GM12865 (cell line): ENCODE results near the gene TMEM131.
"Not testable (repeated sequence)": the region's sequence is repeated elsewhere in the genome, so short reads cannot be mapped to it uniquely, and the experiment has no call there.

Experiments
- DNase-seq: peaks from one replicate; pipeline ENCODE4 v3.0.0; 2010; ENCODE audit warnings: low read depth
- H3K4me3 ChIP-seq: 2 replicates; pipeline ENCODE4 v1.5.1; 2011; ENCODE audit warnings: mild to moderate bottlenecking, low read depth, low read length, control low read depth
- TF ChIP-seq, protein P1 (sequence below): IDR thresholded peaks from 2 replicates; pipeline ENCODE4 v1.5.1; 2011; ENCODE audit warnings: low read length, control low read depth, low read depth, inconsistent platforms; ENCODE audit not compliant: insufficient read depth; ENCODE audit errors: missing control alignments

Gene TMEM131

GRCh38 chr2:97858442-97858841 lies 137.3 kb downstream of the TMEM131 start:
- no peak overlapping the region for H3K4me3 ChIP-seq
- TF ChIP-seq, protein P1, sequence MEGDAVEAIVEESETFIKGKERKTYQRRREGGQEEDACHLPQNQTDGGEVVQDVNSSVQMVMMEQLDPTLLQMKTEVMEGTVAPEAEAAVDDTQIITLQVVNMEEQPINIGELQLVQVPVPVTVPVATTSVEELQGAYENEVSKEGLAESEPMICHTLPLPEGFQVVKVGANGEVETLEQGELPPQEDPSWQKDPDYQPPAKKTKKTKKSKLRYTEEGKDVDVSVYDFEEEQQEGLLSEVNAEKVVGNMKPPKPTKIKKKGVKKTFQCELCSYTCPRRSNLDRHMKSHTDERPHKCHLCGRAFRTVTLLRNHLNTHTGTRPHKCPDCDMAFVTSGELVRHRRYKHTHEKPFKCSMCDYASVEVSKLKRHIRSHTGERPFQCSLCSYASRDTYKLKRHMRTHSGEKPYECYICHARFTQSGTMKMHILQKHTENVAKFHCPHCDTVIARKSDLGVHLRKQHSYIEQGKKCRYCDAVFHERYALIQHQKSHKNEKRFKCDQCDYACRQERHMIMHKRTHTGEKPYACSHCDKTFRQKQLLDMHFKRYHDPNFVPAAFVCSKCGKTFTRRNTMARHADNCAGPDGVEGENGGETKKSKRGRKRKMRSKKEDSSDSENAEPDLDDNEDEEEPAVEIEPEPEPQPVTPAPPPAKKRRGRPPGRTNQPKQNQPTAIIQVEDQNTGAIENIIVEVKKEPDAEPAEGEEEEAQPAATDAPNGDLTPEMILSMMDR, result no peak
- DNase-seq, result no peak

DNA sequence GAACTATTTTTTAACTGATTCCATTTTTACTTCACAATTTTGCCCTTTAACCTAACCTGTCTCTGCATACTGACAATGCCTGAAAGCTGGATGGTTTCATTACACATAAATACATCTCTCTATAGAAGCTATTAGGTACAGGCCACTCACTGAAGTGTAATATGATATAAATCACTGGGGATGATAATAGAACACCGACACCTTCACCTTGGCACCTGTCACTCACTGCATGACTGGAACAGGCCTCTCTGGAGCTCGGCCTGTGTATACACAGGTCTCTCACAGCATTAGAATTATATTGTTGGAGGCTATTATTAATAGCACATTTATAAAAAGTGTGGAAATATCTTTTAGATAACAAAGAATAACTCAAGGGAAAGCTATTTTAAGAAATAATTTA lies 138.2 kb downstream of the TMEM131 start:
- H3K4me3 ChIP-seq, result no peak overlapping the region
- no peak for DNase-seq
- TF ChIP-seq, protein P1, result no peak

DNA sequence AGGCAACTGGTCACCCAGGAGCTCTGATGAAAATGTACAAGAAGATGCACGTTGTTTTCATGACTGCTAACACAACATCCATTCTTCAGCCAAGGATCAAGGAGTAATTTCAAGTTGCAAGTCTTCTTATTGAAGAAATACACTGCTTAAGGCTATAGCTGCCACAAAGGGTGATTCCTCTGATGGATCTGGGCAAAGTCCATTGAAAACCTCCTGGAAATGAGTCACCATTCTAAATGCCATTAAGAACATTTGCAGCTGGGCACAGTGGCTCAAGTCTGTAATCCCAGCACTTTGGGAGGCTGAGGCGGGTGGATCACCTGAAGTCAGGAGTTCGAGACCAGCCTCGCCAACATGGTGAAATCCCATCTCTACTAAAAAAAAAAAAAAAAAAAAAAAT lies 142.7 kb downstream of the TMEM131 start:
- not testable (repeated sequence) for DNase-seq

GRCh38 chr2:97851172-97851571 lies 144.6 kb downstream of the TMEM131 start:
- TF ChIP-seq, protein P1, result no peak
- DNase-seq, result peak; percentile 49
- H3K4me3 ChIP-seq, result no peak overlapping the region

More for the DNA sequence above, 142.7 kb downstream of the TMEM131 start:
- not testable (repeated sequence) for H3K4me3 ChIP-seq

DNA sequence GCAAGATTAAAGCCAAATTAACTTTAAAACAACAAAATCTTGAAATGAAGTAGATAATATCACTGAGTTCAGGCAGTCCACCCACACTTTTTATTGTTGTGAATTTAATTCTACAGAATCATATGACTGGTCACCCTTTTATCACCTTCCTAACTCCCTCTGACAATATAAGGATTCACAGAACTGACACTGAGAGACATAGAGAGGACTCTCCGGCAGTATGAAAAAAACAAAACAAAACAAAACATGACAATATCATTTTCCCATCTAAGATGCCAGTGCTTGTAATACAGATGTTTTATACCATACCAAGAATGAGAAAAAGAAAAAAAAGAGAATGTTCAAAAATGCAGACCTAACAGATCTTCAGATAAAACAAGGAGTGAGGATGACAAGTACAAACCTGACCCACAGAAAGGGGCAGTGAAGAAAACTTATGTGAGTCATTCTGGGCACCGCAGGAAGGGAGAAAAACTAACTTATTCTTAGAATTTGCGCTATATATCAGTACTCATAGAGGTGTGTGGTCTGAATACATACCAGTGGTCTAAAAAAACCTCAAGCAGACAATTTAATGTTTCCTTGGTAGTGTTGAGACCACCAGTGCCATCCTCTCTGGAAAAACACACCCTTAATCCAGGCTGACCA lies 145.7 kb downstream of the TMEM131 start:
- H3K4me3 ChIP-seq, result no peak overlapping the region
- peak; percentile 55 for DNase-seq
- TF ChIP-seq, protein P1, result no peak

DNA sequence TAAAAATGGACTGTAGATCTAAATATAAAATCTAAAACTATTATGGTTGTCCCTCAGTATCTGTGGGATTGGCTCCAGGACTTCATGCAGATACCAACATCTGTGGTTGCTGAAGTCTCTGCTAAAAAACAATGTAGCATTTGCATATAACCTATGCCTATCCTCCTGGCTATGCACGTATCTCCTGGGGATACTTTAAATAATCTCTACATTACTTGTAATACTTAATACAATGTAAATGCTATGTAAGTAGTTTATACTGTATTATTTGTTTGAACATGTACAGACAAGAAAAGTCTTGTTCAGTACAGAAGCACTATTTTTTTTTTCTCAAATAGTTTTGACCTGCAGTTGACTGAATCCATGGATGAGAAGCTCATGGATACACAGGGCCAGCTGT lies 147.4 kb downstream of the TMEM131 start:
- H3K4me3 ChIP-seq, result no peak overlapping the region
- no peak for DNase-seq
- TF ChIP-seq, protein P1, result no peak

DNA sequence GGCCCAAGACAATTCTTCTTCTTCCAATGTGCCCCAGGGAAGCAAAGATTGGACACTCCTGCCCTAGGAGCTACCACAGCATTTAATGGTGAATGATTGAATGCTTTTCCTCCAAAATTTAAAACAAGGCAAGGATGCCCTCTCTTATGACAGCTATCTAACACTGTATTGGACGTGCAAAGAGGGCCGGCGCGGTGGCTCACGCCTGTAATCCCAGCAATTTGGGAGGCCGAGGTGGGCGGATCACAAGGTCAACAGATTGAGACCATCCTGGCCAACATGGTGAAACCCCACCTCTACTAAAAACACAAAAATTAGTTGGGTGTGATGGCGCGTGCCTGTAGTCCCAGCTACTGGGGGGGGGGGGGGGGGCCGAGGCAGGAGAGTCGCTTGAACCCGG lies 149.0 kb downstream of the TMEM131 start:
- H3K4me3 ChIP-seq, DNase-seq: not testable (repeated sequence)

- TF ChIP-seq, protein P1, result no peak
- no peak for DNase-seq
- no peak overlapping the region for H3K4me3 ChIP-seq
These were observed 149.9 kb downstream of the TMEM131 start for GRCh38 chr2:97845818-97846217.
